GM06990 (cell line): ENCODE results near the gene PRUNE2.

ENCODE experiments used
- DNase-seq: peaks from one replicate; pipeline ENCODE4 v3.0.0-alpha.2; 2011; ENCODE audit not compliant: insufficient read length; ENCODE audit errors: extremely low read depth
- H3K27me3 ChIP-seq: replicated peaks from 2 replicates; pipeline ENCODE4 v1.6.0; 2011; ENCODE audit warnings: low read length; ENCODE audit not compliant: control insufficient read depth, insufficient read depth
- H3K36me3 ChIP-seq: 2 replicates; pipeline ENCODE4 v1.5.1; 2011; ENCODE audit warnings: low read length; ENCODE audit not compliant: control insufficient read depth, insufficient read depth
- H3K4me3 ChIP-seq: replicated peaks from 2 replicates; pipeline ENCODE4 v1.5.1; 2011; ENCODE audit warnings: low read depth, mild to moderate bottlenecking, control low read depth, low read length
- CTCF ChIP-seq: IDR thresholded peaks from 2 replicates; pipeline ENCODE4 v1.5.1; 2011; ENCODE audit warnings: low read length, control low read depth, mild to moderate bottlenecking, inconsistent platforms; ENCODE audit not compliant: insufficient read depth, poor library complexity, severe bottlenecking

PRUNE2 gene

GRCh38 chr9:76845254-76845653 is 60.7 kb downstream of the PRUNE2 start:
- no peaks in the 10 kb centered on the region for H3K36me3 ChIP-seq
- DNase-seq, result no peak
- H3K4me3 ChIP-seq, result no peak overlapping the region
- H3K27me3 ChIP-seq, result no peaks in the 10 kb centered on the region
- no peak for TF ChIP-seq CTCF

- no peak for TF ChIP-seq CTCF
- Histone ChIP-seq H3K27me3 (no peaks in the 10 kb centered on the region), H3K4me3 (no peak overlapping the region), H3K36me3 (no peaks in the 10 kb centered on the region)
- no peak for DNase-seq
Observed at GRCh38 chr9:76835571-76836283, 70.2 kb downstream of the PRUNE2 start.

- TF ChIP-seq CTCF, result no peak
- no peaks in the 10 kb centered on the region for H3K36me3 ChIP-seq
- no peak for DNase-seq
- H3K4me3 ChIP-seq, result no peak overlapping the region
- H3K27me3 ChIP-seq, result no peaks in the 10 kb centered on the region
Observed at GRCh38 chr9:76828447-76828846, 77.5 kb downstream of the PRUNE2 start.

DNA sequence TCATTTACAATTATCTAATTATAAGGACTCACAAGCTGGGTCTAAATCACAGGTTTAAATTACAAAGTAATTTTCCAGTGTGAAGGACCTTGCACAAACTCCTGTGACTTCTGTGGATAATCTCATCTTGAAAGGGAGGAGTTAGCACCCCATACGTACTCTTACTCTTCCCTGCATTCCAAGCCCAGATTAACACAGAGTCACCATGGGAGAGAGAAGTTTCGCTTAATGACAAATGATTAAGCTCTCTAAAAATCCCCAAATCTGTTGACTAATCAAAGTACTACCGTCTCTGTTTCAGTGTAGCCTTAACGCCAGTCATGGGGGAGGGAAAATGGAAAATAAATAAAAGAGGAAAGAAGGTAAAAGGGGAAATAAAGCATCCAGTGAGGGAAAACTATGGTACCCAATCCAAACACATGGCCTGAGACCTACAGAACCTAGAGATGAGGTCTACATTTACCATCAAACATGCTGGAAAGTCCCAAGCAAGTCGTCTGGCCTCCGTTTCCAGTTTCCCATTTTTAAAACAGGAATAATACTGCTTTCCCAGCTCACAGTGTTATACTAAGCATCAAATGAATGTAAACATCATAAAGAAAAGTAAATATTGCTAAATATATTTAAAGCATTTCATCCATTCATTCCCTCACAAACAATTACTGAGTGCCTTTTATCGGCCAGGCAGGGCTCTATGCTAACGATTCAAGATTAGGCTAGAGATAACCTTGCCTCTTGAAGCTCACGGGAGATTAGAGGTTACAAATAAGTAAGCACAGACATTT is 78.4 kb downstream of the PRUNE2 start:
- H3K27me3 ChIP-seq, result no peaks in the 10 kb centered on the region
- H3K36me3 ChIP-seq, result no peaks in the 10 kb centered on the region
- H3K4me3 ChIP-seq, result no peak overlapping the region
- DNase-seq, result no peak
- no peak for TF ChIP-seq CTCF

- no peak for TF ChIP-seq CTCF
- Histone ChIP-seq H3K36me3 (no peaks in the 10 kb centered on the region), H3K27me3 (no peaks in the 10 kb centered on the region), H3K4me3 (no peak overlapping the region)
- no peak for DNase-seq
Observed at GRCh38 chr9:76820431-76820830, 85.5 kb downstream of the PRUNE2 start.

DNA sequence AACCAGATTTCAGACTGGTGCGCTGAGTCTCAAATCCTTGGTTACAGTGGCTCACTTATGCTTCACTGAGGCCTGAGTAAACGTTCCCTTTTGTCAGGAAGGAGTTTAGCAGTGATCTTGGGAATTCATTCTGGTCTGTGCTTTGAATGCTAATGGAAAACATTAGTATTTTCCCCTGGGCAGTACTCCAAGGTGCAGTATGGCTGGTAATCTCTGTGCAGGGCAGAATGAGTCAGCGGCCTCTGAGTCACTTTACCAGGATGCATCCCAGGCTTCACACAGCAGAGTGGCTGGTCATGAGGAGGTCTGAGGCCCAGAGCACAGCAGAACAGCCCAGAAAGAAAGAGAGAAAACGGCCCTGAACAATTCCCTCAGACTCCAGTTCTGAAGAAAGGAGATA is 87.6 kb downstream of the PRUNE2 start:
- TF ChIP-seq CTCF, result no peak
- Histone ChIP-seq H3K4me3 (no peak overlapping the region), H3K36me3 (no peaks in the 10 kb centered on the region), H3K27me3 (no peaks in the 10 kb centered on the region; the same call in 1 of the 2 replicates)
- no peak for DNase-seq
